Stimulated activated CD8-positive, alpha-beta memory T cell treated with anti-CD3 and anti-CD28 coated beads, Interleukin-15, amount 100 ng/mL, for 4 hours (primary cell): Measurements from ENCODE around the gene GPBAR1.
"Not testable (repeated sequence)": the region's sequence is repeated elsewhere in the genome, so short reads cannot be mapped to it uniquely, and the experiment has no call there.

Source experiments
- DNase-seq, 2 donors: peaks; one replicate each; pipeline ENCODE4 v3.0.0-alpha.2; 2020; ENCODE audit warnings: low read depth in 2 of 2

Gene GPBAR1

DNA sequence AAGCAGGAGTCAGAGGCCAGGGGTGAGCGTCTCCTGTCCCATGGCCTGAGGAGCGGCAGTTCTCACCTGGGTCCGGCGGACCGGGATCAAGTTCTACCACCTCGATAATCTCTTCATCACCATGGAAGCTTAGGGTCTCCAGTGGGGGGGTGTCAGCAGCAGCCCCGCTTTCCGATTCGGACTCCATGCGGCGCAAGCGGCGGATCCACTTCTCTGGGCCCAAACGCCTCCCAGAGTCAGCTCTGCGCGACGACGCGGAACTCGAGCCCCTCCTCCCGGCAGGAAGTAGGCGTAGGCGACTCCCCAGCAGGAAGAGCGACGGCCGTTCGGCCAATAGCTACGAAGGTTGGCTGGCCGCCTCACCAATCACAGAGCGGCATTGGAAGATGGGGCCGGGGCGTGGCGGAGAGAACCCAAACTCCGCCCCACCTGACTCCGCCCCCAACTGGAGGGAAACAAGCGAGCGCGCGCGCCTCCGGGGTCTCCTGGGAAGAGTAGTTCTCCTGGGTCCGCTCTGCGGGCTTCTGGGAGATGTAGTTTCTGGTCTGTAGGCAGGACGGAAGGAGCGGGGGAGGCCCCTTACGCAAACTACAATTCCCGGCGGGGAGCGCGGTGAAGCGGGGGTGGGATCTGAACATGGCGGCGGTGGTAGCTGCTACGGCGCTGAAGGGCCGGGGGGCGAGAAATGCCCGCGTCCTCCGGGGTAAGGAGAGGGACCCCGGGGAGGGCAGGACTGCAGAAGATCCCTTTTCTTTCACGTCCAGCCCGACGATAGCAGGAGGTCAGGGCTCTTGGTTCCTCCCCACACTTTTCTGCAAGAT lies 9.3 kb downstream of the GPBAR1 start, which contains the start of the genes AAMP and PNKD:
Gene AAMP (minus strand): TSS at position 238 of the 821 bp plus-strand sequence. CDS start 51 bp downstream, at position 187.
Gene PNKD (plus strand): TSS at position 620 of the 821 bp plus-strand sequence. CDS start 17 bp downstream, at position 637.
- DNase-seq: peak; percentile 100

DNA sequence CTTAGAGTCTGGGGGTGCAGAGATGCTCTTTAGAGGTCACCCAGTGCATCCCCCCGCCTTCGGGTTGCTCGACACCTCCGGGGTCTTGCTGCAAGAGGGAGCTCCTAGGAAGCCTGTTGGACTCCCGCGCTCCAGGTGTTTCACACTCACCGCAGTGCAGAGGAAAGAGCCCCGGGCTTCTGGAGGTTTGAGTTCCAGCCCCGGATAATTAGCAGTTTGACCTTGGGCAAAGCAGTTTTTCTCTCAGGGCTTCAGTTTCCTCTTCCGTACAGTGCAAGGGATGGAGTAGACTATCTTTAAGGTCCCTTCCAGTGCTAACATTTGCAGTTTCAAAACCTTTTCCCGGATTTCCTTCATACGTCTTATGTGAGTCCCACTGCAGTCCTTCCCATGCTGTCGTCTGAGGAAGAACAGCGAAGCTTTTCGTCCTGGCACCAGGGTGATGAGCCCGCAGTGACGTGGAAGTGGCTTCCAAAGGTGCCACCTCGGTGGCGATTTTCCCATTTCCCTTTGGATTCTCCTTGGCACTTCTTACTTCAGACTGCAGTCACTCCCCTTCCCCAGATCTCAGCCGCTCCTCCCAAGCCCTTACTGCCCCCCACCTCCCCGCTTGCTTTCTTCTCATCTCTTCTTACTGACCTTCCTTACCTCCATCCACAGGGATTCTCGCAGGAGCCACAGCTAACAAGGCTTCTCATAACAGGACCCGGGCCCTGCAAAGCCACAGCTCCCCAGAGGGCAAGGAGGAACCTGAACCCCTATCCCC lies 10.1 kb downstream of the GPBAR1 start:
- DNase-seq: no peak

DNA sequence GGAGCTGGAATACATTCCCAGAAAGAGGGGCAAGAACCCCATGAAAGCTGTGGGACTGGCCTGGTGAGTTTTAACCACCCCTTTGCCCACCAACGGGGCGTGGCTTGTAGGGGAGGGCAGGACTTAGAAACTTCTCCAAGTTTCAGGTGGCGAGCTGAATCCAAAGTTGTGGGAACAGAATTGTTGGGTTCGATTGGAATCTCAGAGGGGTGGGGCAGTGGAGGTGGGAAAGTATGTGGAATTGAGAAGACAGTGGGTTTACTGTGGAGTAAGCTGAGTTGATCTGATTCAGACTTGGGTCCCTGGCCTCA lies 10.6 kb downstream of the GPBAR1 start:
- no peak for DNase-seq

DNA sequence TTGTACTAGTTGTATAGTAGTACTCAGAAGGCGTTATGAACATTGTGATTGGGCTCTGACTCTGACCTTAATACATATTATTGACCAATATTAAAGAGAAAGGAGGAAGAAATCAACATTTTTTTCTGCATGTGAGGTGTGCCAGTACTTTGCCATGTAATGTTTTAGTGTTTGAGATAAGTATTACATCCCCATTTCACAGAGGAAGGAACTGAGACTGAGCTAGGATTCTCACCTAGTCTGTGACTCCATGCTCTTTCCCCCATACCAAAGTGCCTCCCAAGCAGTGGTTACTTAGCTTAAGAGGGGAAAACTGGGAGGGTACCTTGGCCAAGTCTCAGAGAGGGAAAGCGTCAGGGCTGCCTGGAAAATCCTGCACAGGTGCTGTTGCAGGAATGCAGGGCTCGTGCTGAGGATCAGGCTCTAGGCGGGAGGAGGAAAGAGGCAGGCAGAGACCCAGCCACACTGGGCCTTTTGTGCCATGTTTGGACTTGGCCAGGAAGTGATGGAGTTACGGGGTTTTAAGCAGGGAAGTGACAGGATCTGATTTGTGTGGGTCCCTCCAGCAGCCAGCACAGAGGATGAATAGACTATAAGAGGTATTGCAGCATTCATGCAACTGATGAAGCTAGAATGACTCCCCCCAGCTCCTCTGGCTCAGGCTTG lies 11.2 kb downstream of the GPBAR1 start:
- no peak for DNase-seq

DNA sequence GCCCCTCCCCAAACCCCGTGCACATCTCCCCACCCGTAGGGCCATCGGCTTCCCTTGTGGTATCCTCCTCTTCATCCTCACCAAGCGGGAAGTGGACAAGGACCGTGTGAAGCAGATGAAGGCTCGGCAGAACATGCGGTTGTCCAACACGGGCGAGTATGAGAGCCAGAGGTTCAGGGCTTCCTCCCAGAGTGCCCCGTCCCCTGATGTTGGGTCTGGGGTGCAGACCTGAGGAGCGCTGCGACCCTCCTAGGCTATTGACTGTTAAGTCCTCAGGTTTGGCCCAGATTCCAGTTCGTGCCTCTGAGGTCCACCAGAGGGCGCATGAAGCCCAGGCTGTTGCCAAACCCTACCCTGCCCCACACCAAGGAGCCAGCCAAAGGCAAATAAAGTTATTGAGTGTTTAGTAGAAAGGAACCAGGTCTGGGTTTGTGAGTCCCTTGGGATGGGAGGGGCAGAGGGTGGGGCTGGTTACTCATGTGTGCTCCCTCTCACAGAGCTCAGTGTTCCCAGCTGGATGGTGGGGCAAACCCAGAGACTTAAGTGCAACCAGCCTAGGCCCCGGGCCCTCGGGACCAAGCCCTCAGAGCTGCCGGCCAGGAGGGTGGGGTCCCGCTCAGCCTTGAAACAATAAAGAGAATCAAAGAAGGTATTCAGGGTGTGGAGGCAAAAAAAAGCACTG lies 11.9 kb downstream of the GPBAR1 start:
- peak; percentile 46 to 64 for DNase-seq

DNA sequence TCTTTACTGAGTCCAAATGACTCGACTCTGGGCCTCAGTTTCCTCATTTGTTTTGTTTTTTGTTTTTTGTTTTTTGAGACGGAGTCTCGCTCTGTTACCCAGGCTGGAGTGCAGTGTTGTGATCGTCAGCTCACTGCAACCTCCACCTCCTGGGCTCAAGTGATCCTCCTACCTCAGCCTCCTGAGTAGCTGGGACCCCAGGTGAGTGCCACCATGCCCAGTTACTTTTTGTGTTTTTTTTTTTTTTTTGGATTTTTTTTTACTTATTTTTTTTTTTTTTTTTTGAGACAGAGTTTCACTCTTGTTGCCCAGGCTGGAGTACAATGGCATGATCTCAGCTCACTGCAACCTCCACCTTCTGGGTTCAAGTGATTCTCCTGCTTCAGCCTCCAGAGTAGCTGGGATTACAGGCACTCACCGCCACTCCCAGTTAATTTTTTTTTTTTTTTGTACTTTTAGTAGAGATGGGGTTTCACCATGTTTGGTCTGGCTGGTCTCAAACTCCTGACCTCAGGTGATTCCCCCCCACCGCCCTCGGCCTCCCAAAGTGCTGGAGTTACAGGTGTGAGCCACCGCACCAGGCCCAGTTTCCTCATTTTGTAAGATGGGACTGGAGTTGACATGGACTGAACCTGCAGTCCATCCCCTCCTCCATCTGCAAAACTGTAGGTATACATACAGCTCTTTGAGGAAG lies 12.5 kb downstream of the GPBAR1 start:
- not testable (repeated sequence) for DNase-seq

DNA sequence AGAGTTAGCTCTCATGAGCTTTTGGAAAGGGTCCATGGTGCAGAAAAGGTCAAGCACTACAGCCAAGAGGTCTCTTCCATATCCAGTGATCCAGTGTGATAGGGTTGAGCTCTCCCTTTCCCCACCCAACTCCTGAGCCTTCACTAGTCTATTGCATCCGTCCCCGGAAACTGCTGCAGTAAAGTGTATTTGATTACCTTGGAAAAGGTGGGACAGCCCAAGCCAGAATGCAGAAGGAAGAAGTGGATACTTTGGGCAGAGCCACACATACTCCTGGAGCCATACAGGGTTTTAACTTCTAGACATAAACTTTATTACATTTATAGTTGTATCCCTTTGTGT lies 13.1 kb downstream of the GPBAR1 start:
- DNase-seq: no peak

DNA sequence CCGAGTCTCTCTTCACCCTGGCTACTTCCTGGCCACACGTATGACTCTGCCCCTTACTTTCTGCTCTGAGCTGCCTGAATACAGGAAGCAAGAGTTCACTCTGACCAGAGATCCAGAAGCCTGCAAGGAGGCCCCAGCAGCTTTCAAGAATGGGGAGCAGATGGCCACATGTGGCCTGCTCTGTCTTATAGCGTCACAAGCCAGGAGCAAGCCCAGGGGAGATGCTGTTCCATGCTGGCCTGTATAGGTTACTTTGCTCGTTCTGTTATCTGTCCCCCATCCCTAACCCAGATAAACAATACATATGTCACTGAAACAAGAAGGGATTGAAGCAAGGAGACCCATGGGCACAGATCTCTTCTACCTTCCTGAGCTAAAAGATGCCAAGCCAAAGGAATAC lies 13.8 kb downstream of the GPBAR1 start:
- DNase-seq: no peak

DNA sequence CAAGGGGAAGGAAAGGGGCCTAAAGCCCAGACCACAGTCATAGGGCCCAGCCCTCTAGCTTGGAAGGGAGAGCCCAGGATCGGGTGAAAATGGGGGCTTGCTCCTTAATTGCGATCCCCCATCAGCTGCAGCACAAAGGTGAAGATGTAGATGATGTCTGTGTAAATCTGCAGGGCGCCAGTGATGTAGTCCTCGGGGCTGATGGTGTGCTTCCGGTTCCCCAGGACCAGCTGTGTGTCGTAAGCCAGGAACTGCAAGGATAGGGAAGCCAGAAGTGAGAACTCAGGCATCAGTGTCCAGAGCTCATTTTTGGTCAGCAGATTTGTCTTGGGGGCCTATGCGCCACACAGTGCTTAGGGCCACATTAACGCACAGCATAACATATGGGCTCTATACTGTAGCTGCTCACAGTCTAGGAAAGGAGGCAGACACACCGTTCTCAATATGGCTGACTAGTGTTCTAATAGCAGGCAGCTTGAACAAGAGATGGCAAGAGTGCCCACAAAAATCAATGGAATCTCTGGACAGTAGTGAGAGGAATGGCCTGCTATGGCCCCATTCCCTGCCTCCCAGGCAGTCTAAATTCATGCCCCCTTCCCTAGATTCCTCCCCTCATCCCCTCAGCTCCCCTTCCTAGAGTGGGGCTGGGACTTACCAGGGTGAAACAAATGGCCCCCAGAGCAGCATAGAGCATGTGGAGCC lies 14.7 kb downstream of the GPBAR1 start:
- DNase-seq: no peak

DNA sequence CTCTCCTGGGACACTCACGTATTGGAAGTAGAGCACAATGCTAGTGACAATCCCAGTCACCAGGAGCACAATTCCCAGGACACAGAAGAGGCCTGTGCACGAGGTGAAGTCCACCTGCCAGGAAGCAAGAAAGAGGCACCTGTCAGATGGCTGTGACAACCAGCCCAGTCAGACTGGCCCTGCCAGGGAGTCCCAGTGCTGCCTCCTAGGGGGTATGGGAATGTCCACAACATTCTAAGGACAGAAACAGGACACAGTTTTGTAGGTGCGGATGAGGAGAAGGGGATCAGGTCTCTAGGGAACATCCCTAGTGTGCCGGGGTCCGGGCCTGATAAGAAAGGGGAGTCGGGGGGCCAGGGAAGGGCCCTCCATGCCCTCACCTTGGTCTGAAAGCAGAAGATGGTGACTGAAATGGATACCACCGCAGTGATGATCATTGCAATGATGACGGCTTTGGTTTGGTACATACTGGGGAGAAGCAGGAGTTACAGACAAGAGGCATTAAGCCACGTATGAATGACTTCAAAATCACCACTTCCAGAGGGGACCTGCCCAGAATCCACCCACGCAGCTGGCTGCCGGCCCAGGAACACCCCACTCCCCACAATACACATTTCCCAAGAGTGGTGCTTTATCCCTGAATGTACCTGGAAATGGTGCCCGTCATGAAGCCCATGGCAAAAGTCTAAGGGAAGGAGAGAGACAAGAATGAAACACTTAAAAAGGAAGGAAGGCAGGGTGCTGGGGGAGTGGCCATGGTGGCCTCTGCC lies 16.4 kb downstream of the GPBAR1 start:
- DNase-seq: no peak

DNA sequence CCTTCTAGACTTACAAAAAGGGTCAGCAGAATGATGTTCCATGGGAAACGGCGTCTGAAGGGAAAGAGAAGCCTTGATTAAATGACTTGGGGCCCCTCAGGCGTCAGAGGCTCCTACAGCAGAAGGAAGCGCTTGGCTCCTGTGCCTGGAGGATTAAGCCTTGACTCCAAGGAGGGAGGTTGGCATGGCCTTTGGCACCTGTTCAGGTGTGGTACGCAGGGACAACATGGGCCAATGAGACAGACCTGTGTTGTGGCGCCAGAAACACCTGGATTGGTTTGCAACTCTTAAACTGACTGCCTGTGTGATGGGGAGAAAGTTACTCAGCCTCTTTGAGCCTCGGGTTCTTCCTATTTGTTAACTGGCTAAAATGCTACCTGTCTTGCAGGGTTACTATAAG lies 17.1 kb downstream of the GPBAR1 start:
- DNase-seq: no peak

DNA sequence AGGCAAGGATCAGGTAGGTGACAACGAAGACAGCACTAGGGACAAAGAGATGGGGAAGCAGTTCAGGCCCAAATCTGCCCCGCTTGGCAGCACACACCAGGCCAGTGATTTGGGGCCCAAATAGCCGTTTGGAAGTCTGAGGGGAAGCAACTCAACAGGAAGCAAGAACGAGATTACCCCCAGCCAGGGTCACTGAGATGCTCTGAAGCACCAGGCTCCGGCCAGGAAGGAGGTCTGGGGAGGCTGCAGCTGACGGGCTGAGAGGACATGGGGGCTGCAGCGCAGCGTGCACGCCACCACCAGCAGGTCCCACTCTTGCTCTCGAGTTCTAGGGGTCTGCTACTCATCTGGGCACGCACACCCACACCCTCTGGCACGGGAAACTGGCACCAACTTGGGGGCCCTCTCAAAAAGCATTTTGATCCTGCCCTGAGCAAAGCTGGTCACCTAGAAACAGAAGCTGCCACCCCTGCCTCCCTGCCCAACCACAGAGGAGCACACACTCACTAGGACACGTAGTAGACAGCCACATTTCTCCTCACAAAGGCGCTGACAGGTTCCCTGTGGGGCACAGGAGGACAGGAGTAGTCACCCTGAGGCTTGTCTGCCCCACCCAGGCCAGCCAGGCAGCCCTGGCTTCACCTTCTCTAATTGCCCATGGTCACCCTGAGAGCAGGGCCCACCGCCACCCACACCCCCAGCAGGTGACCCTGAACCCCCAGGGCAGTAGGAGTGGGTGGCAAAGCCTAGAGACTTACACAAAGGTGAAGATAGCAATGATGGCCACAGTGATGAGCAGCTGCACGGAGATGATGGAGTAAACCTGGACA lies 17.9 kb downstream of the GPBAR1 start:
- no peak for DNase-seq

DNA sequence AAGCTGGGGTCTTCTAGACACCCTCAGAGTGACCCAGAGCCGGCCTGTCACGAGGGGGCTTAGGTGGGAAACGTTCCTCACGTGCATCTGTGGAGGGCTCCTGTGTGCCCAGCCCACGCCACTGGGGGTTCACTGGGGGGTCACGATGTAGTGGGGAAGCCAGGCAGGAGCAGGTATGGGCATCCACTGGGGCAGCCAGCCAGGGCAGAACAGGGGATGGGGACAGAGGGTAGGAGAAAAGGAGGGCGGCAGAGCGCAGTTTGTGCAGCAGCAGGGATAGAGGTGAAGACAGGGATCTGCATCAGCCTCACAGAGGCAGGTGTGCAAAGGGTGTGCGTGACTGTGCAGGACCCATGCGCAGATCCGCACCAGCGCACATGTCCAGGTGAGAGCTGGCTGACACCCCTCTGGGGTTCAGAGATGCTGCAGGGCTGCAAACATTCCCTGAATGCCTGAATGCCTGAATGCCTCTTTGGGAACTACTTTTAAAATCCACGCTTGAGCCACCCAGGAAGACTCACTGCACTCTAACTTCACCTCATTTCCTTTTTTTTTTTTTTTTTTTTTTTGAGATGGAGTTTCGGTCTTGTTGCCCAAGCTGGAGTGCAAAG lies 19.6 kb downstream of the GPBAR1 start:
- DNase-seq: no peak

DNA sequence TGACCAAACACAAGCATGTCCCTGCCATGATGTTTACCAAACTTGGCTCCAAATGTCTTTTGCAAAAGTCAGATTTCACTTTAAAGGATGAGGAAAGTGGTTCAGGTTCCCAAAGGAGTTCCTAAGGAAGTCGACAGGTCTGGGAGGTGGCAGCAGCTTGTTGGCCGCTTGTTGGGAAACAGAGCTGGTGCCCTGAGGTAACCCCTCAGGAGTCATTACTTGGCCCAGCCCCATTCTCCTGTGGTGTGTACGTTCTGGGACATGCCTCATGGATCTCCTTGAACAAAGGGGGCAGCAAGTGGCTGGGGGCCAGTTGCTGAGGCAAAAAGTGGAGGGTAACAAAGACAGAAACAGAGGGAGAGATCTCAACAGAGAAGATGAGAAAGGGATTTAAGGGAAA lies 20.6 kb downstream of the GPBAR1 start:
- no peak for DNase-seq

DNA sequence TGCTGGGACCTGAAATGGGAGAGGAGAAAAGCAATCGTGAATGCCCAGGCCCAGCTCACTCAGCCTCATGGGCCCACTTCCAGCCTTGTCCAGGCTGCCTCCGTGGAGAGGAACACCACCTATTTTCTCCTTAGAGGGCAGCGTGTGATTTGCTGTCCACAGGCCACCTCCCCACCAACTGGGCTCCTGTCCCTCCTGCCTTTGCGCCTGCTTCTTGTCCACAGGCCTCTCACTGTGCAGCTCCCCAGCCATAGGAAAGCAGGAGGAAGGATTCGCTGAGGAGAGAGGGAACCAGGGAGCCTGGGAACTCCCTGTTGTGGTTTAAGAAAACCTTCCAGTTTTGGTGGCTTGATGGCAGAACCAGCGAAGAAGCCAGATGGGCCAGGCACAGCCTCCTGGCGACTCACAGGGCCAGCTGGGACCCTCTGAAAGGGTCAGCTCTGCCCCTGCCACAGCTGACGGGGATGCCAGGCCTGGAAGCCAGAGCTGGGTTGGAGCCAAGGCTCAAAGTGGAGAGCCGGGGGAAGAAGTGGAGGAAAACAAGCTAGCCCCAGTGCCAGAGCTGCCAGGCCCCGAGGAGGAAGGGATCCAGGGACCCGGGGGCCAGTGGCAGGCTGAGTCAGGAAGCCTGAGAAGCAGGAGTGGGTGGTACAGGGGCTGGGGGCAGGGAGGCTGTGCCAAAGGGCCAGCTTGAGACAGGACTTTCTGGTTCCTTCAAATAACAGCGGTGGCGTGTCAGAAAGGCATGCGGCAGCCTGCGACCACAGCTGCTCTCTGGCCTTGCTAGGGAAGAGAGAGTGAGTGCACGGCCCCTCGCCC lies 21.6 kb downstream of the GPBAR1 start:
- no peak for DNase-seq

DNA sequence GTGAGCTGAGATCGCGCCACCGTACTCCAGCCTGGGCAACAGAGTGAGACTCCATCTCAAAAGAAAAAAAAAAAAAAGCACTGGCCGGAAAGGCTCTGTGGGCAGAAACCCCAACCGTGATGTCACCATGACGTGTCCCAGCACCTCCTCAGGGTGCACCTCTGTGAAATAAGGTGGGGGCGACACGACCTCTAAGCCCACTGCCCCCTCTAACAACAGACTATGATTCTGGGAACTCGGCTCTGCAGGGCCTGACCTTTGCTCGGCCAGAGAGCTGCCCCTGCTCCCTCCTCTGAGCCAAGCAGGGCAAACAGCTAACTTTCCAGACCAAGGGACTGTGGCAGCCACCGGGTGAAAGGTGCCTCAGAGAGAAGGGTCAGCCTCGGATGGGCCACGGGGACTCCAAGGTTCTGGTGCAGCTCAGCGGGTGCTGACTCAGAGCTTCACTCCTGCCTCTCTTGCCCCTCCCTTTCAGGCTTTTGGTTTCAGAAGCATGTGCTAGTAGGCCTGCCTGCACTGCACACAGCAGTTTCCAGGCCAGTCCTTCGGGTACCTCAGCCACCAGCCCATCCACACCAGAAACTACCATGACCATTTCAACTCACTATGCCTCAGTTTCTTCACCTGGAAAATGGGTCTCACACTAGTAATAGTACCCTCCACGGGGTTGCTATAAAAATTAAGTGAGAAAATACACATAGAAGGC lies 23.4 kb downstream of the GPBAR1 start:
- DNase-seq: peak; percentile 45 to 56

DNA sequence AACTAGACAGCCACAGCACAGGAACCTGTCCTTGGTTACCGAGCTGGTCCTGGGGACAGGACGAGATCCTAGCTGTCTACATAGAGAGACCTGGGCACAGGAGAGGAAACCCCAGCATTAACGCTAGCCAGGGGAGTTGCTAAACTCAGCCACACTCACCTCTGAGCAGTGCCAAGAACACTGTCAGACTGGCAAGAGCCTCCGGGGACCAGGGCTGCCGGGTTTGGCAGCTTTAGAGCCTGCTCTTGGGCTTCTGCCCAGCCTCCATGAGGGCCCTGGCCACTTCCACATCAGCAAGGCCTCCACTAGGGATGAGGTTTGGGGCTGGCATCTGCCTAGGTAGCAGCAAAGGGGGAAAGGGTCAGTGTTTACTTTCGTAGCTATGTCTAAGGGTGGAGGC lies 24.8 kb downstream of the GPBAR1 start:
- DNase-seq: no peak
